Measurements from ENCODE around the gene ICA1.
"Not testable (repeated sequence)": the region's sequence is repeated elsewhere in the genome, so short reads cannot be mapped to it uniquely, and the experiment has no call there.

Gene ICA1

DNA sequence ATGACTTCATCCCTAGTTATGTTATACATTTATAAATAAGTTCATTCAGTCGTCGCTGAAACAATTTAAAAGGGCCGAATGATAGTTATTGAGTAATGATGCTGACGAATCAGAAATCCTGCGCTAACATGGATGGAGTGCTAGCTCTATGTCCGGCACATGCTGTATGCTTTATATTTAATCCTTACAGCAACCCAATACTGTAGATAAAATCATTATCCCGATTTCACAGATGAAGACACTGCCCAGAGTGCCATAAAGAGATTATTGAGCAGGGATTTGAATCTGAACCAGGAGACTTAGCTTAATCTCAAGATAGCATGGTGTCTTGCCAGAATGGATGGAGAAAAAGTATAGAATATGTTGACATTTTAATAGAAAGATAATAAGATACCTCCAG lies 1.1 kb upstream of the ICA1 start:
- DNase-seq (ENCODE audit: low read depth) = no peak

DNA sequence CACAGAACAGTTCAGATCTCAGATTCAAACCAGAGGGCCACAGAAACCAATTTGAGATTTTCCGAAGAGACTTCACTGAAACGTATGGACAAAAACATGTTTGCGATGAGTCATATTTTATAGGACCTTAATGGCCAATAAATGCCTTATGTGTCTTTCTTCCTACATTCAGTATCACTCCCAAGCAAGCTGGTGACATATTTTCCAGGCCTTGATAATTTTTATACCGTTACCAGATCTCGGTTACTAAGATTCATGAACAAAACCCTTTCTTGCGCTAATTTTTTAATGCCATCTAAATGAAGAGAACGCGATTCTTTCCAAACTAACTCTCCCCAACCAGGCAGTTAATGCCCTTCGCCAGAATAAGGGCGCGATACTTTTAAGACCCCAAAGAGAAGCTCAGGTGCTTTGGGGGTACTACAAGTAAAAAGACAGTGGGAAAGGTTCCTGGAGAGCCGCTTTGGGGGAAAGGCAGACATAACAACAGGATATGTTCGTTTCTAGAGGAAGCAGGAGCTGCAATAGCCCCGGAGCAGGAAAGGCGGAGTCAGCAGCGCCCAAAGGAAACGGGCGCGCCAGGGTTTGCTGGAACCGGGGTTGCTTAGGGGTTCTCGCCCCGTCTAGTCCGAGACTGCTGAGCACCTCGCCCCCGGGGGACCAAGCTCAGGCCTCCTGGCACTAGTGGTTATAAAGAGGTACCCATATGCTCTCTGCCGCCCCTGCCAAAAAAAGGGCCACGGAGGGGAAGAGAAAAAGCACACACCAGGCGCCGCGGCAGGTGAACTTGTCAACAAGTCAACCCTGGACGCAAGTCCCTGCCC lies 884 bp downstream of the ICA1 start:
- no peak for DNase-seq (ENCODE audit: low read depth)

DNA sequence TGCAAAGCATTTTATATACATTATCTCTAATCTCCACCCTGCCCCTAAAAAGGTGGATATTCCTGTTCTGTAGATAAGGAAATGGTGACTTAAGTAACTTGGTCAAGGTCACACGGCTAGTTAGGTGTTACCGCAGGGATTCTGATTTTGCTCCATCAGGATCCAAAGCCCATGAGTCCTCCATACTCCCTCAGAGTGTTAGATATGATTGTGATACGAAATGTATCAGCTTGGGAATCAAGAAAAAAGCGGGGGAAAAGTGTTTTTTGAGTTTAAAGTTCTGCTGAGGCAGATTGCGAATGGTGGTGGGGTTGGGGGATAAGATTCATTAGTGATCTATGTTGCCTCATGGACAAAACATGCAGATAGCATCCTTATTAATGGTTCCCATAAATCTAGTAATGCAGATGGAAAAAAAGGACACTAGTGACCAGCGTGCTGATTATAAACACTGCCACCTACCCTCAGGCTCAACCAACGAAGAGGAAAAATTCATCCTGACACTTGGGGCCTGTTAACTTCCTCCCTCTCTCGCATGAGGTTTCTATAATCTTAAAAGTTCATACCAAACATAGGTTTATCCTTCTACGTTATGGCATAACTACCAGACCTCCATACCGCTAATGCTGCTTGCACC lies 2.3 kb downstream of the ICA1 start:
- DNase-seq (ENCODE audit: low read depth) = no peak

DNA sequence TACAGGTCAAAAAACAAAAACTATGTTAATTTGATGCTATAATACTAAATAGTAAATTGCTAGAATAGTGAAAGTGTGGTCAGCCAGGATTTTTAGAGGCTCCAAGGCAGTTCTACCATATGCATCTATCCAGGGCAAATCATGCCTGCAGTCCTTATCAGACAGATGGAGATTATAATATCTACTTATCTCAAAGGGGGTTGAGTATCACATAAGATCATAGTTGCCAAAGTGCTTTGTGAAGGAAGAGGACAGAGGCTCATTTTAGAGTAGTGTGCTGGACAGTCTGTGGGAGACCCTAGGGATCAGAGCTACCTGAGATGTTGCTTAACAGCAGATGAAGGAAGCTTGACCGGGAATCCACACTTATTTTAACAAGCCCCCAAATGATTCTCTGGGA lies 3.2 kb downstream of the ICA1 start:
- DNase-seq (ENCODE audit: low read depth) = no peak

DNA sequence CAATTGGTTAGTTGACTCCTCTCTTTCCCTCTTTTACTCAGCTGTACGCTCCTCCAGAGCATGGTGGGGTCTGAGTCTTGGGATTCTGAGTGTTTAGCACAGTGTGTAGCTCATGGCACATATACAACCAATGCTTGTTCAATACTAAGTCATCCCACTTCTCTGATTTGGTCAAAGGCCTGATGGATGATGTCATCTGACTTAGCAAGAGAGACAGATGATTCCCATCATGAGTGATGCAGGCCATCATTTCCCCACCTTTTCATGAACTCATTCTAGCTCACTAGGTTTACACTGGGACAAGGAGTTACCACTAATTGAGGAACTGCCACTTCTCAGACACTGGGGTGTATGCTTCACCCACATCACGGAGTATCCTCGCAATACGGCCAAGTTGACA lies 3.8 kb downstream of the ICA1 start:
- no peak for DNase-seq (ENCODE audit: low read depth)

DNA sequence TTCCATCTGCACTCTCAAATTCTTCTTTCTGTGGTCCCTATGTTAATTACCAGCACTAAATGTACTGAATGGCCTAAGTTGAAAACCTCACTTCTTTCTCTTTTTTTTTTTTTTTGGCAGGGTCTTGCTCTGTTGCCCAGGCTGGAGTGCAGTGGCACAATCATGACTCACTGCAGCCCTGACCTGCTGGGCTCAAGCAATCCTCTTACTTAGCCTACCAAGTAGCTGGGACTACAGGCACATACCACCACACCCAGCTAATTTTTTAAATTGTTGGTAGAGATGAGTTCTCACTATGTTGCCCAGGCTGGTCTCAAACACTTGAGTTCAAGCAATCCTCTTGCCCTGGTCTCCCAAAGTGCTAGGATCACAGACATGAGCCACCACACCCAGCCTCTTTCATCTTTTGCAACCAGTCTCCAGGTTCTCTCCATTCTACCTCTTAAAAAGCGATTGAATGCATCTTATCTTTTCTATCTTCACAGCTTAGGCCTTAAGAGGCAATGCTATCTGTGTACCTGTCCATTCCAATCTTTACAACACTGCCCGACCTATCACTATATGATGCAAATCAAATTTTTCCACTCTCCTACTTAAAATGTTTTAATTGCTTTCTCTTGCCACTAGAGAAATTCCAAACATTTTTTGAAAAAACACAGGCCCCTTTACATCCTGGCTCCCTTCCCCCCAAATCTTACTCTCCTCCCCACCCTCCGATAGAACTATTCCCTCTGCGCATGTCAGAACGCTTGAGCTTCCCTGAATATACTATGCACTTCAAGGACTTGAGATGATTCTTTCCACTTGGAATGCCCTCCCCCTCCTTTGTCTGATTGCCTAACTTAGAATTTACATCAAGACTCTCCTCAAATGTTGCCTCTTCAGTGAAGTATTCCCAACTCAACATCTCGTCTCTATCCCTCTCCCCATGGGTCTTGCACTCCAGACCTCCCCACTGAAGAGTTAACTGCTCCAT lies 6.0 kb downstream of the ICA1 start:
- DNase-seq (ENCODE audit: low read depth) = no peak

DNA sequence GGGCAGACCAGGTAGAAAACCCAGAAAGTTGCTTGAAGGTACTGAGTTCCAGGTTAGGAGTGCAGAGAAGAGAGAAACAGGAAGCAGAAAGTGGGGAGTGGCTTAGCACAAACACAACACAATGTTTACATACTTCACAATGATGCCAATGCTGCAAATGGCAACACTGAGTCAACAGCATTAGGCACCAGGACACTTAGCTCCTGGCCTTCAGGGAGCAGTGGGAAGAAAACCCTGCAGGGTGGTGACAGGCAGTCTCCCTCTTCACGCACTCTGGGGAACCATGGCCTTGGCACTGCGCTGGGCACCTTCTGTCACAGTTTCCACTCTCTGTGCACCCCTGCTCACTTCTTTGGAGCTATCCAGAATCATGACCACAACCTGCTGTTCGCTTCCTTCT lies 7.3 kb downstream of the ICA1 start:
- DNase-seq (ENCODE audit: low read depth) = no peak

DNA sequence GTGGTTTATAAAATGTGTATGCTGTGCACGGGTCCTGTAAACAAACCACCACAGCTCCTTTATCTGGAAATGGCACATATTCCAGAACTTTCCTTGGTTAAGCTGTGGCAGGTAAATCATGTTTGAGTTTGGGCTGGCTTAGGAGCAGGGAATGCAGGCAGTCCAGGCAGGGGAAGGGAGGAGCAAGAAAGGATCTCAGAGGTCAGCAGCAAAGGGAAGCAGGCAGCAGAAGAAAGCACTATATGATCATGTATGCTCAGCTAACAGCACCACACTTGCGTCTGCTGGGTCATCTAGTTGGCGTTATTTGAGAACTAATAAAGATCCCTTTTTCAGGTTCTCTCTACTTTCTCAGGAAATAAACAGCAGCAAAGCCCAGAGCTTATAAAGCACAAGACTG lies 7.8 kb downstream of the ICA1 start:
- DNase-seq (ENCODE audit: low read depth) = no peak

DNA sequence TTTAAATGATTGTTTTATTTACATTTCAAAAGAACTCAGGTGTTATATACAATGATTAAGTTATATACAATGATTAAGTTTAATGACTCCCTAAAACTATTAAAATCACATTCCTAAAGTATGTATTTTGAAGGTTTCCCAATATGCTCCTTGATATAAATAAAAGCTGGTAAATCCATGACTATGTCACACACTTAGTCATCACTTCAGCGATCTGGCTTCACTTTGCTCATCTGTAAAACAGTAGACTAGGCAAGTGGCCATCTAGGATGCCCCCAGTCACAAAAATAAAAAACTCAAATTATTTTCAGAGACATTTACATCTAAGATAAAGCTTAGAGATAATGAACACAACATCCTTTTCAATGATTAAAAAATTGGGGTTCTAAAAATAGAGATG lies 10.8 kb downstream of the ICA1 start:
- DNase-seq (ENCODE audit: low read depth) = no peak

DNA sequence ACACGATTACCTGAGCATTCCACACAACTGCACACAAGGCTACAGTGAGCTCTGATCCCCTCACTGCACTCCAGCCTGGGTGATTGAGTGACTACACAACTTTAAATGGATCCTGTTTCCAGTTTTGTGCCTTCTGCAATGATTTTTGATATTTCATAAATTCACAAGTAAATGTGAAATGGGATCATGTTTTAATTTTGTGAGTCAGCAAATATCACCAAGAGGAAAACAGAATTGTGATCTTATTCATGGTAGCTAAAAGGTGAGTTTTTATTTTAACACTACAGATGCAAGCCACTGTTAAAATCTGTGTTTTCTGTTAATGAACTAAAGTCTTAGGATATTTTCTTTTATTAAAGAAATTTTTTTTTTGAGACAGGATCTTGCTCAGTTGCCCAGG lies 11.4 kb downstream of the ICA1 start:
- DNase-seq (ENCODE audit: low read depth) = no peak

DNA sequence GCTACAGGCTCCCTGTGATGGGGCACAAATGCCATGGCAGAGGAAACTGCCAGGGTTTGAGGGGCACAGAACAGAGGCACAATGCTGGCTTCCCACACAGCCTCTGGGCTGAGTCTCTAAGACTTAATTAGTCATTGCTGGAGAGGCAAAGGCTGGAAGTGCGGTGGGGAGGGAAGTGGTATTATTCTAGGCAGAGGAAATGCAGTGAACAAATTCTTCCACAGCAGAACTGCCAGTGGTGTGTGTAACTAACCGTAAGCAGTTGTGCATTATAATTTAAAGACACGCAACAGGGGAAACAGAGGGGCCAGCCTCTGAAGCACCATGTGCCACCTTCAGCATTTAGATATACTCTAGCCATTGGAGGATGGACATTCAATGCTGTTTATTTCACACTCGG lies 12.8 kb downstream of the ICA1 start:
- no peak for DNase-seq (ENCODE audit: low read depth)

DNA sequence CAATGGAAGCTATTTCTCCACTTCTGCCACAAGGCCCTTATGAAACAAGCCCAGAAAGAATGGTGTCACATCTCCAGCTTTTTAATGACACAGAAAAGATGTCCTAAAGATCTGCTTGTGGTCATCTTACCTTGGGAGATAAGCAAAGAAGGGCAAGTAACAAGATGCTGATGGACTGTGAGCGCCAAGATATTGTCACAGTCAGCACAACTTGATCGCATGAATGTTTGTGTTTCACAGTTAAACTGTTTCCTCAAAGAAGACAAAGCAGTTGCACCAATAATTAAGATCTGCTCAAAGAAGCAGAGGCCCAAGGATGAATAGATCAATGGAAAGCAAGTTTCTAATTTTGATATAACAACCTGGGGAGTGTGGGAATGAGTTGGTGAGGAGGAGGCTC lies 15.9 kb downstream of the ICA1 start:
- no peak for DNase-seq (ENCODE audit: low read depth)

DNA sequence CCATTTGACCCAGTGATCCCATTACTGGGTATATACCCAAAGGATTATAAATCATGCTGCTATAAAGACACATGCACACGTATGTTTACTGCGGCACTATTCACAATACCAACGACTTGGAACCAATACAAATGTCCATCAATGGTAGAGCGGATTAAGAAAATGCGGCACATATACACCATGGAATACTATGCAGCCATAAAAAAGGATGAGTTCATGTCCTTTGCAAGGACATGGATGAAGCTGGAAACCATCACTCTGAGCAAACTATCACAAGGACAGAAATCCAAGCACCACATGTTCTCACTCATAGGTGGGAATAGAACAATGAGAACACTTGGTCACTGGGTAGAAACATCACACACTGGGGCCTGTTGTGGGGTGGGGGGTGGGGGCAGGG lies 16.9 kb downstream of the ICA1 start:
- not testable (repeated sequence) for DNase-seq (ENCODE audit: low read depth)

DNA sequence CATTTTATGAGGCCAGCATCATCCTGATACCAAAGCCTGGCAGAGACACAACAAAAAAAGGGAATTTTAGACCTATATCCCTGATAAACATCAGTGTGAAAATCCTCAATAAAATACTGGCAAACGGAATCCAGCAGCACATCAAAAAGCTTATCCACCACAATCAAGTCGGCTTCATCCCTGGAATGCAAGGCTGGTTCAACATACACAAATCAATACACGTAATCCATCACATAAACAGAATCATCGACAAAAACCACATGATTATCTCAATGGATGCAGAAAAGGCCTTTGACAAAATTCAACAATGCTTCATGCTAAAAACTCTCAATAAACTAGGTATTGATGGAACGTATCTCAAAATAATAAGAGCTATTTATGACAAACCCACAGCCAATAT lies 18.9 kb downstream of the ICA1 start:
- not testable (repeated sequence) for DNase-seq (ENCODE audit: low read depth)

DNA sequence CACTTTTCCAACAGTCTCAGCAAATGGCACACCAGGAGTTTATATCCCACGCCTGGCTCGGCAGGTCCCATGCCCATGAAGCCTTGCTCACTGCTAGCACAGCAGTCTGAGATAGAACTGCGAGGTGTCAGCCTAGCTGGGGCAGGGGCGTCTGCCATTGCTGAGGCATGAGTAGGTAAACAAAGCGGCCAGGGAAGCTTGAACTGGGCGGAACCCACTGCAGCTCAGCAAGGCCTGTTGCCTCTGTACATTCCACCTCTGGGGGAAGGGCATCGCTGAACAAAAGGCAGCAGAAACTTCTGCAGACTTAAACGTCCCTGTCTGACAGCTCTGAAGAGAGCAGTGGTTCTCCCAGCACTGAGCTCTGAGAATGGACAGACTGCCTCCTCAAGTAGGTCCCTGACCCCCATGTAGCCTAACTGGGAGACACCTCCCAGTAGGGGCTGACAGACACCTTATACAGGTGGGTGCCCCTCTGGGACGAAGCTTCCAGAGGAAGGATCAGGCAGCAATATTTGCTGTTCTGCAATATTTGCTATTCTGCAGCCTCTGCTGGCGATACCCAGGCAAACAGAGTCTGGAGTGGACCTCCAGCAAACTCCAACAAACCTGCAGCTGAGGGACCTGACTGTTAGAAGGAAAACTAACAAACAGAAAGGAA lies 22.1 kb downstream of the ICA1 start:
- not testable (repeated sequence) for DNase-seq (ENCODE audit: low read depth)

DNA sequence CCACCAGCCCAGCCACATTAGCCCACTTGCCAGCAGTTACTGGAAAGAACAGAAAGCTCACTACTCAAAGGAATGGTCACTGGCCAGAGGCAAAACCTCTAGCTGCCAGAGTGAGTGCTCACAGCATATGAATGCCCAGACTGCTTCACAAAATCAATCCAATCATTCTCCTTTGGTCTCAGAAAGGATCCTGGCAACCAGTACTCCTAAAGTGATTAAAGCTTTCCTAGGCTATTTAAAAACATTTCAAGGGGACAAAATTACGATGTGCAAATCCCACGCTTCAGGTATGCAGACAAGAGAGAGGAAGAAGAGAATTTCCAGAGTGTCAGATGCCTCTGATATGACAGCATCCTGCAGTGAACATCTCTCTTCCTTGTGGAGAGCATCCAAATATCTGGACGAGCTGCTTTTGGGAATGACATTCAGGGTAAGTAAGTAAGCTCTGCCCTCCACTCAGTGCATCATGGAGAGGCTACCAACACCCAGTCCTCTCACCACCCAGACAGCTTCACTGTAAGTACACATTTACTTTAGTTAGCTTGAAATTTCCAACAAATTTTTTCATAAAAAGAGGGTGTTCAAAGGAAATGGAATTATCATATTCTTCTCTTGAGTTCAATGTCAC lies 25.1 kb downstream of the ICA1 start:
- DNase-seq (ENCODE audit: low read depth) = no peak

DNA sequence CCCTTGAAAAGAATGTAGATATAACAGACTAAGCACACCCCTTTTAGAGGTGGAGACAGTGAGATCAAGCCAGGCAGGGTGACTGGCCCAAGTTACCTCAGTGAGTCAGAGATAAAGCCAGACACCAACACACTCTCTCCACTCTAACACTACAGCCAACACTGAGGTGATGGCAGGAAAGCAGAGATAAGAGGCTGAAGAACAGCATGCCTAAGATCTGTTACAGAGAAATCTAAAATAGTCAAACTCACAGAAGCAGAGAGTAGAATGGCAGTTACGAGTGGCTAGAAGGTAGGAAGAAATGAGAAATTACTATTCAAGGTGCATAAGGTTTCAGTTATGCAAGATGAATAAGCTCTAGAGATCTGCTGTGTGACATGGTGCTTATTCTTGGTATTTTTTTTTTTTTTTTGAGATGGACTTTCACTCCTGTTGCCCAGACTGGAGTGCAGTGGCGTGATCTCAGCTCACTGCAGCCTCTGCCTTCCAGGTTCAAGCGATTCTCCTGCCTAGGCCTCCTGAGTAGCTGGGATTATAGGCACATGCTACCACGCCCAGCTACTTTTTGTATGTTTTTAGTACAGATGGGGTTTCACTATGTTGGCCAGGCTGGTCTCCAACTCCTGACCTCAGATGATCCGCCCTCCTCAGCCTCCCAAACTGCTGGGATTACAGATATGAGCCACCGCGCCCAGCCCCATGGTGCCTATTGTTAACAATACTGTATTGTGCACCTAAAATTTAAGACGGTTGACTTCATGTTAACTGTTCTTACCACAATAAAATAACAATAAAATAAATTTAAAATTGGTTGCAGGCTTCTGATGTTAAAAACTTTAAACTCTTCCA lies 28.7 kb downstream of the ICA1 start:
- DNase-seq (ENCODE audit: low read depth) = no peak

DNA sequence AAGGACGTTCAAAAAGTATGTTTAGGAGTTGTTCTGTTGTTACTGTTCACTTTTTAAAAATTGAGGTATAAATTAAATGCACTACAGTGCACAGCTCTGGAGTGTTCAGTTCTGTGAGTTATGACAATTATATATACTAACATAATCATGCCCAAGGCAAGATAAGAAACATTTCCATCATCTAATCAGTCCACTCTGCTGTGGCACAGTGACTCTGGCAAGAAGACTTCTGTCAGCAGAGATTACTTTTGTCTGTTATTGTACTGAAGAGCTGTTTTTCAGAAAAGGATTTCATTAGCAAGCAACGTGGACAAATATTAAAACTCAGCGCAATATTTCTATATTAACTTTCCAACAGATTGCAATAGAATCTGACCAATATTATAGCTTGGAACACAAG lies 32.0 kb downstream of the ICA1 start:
- DNase-seq (ENCODE audit: low read depth) = no peak

DNA sequence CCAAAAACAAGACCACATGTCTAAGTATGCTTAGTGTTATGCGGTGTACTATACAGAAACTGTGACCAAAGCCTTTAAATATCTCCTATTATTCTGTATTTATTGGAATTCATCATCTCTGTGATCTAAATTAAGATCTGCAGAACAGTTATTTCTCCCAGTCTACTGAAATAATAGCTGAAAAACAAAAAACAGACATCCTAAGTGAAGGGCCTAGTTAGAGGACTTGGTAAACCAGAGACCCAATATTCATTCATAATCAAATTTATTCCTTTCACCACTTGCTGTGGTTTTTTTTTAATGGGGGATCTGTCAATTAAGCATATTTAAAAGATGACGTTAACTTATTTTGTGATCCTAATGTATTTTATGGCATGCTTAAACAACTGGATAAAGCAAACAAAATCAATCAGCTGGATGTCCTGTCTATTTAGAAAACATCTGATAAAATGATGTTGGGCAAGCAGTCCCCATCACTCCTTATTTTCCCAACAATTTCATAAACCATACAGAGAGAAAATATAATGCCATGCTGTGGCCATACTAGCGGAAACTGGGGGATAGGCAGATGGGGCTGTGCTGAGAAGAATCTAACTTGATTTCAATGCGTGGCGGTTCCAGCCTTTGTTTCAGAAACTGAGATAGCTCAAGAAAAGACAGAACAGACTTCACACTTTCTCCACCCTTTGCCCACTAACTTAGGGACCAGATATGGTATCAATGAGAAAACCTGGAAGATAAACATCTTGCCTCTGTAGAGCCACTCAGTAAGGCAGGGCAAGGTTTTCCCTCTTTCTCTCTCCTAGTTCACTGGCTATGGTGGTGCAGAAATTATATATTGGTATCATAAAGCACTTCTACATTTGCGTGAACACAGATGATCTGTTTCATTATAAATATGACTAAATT lies 32.9 kb downstream of the ICA1 start:
- DNase-seq (ENCODE audit: low read depth) = no peak

DNA sequence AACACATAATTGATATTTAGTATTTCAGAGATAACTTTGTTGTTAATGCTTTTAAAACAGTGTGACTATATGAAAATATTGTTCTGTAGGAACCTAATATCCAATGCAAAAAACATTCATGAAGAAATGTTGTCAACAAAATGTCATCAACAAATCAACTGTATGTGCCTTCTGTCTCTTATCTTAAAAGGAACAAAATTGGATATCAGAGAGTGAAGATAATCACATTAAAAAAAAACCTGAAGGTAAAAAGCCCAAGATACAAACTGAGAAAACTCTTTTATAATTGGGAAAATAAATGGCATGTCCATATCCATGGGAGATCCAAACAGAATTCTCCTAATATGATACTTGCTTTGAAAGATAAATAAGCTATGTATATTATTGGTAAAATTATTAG lies 33.9 kb downstream of the ICA1 start:
- DNase-seq (ENCODE audit: low read depth) = no peak
